ENCODE measurements around the gene PDZD7.

The PDZD7 gene

DNA sequence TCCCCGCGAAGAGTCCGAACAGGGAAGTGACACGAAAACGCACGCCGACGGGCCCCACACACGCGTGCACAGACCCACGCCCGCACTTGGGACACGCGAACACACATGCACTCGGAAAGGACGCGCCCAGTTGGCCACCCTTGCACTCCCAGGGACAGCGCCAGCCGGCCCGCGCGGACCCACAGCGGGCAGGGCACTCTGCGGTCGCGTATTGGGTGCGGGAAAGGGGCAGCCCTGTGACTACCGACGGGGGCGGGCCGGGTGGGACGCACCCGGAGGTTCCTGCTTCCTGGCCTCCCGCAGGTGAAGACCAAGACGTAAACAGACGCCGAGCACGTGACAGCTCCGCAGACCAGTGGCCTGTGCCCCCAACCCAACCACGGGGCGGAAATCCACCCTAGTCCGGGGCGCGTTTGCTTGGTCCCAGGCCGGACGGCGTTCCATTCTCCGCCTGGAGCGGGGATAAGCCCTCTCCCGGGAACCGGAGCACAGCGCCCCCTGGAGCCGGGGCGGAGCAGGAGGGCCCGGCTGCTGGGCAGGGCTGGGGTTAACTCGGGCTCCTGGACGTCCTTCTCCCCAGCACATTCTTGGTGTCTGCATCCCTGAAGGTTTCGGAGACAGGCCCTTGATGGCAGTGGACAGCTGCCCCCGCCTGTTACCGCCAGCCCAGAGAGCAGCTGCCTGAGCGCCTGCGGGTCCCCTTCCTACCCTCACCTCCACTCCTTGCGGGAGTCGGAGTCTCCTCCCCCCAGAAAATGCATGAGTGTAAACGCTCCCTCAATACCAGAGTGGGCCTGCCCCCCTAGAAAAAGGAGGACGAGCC, 33.4 kb downstream of the PDZD7 start:
- Histone ChIP-seq H3K36me3 (ENCODE audit: control insufficient read depth, insufficient read depth, low read length, severe bottlenecking) (peaks cover 17% of the 10 kb centered on the region), H3K4me1 (ENCODE audit: control insufficient read depth, insufficient read depth, low read length) (peaks cover 34% of the 10 kb centered on the region), H3K4me3 (ENCODE audit: low read length) (peak overlapping the region; percentile 75), H3K9ac (ENCODE audit: low read length) (peak overlapping the region; percentile 90), H3K27me3 (replicated peaks; ENCODE audit: control insufficient read depth, insufficient read depth, low read length) (no peaks in the 10 kb centered on the region), H3K9me3 (ENCODE audit: control insufficient read depth, low read length) (no peaks in the 10 kb centered on the region)
- DNase-seq (ENCODE audit: low read depth): peak; percentile 90

DNA sequence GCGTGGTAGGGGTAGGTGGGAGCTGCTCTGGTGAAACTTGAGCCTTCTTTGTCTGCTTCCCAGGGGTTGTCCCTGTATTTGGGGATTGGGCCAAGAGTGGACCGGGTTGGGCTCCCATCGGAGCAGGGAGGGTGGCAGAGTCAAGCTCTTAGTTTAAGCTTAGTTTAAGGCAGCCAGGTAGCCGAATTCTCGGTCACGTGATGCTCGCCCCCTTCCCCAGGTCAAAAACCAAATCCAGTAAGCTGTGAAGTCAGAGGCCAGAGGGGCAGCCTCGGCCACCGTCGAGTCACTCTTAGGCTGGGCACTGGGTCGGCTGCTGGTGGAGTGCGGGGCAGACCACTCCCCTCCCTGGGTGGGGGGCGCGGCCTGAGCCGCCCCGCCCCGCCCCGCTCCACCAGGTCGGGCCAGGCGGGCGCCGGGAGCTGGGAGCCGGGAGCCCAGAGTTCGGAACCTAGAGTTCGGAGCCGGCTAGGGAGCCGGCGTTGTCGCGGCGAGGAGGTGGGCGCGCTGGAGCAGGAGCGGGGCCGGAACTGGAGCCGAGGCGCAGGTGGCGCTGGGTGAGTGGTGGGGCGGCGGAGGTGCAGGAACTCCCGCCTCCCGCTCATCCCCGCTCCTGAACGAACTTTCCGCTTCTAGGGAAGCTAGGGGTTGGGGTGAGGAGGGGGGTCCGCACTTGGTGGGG, 34.1 kb downstream of the PDZD7 start:
- Histone ChIP-seq H3K4me1 (ENCODE audit: control insufficient read depth, insufficient read depth, low read length) (peaks cover 26% of the 10 kb centered on the region), H3K36me3 (ENCODE audit: control insufficient read depth, insufficient read depth, low read length, severe bottlenecking) (peaks cover 13% of the 10 kb centered on the region), H3K9ac (ENCODE audit: low read length) (peak overlapping the region; percentile 90), H3K4me3 (ENCODE audit: low read length) (peak overlapping the region; percentile 75), H3K27me3 (replicated peaks; ENCODE audit: control insufficient read depth, insufficient read depth, low read length) (no peaks in the 10 kb centered on the region), H3K9me3 (ENCODE audit: control insufficient read depth, low read length) (no peaks in the 10 kb centered on the region)
- DNase-seq (ENCODE audit: low read depth): peak; percentile 48

DNA sequence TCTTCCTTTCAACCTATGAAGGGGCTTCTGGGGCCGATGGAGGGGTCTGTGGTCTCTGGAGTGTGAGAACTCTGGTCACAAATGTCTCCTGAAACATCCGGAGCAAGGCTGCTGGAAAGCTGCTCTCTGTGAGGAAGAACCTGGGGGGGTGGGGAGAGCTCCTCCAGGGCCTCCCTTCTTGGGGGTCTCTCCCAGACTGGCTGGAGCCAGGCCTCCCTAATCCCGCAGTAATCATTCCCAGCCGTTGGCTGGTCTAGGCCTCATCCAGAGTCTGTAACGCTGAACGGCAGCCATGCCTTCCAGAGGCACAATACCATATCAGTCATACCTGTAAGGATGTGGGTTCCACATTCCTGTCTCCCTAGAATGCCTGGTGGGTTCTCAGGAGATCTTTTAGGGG, 35.7 kb downstream of the PDZD7 start:
- Histone ChIP-seq H3K9me3 (ENCODE audit: control insufficient read depth, low read length) (no peaks in the 10 kb centered on the region), H3K9ac (ENCODE audit: low read length) (no peak overlapping the region), H3K4me3 (ENCODE audit: low read length) (no peak overlapping the region), H3K36me3 (ENCODE audit: control insufficient read depth, insufficient read depth, low read length, severe bottlenecking) (peaks cover 27% of the 10 kb centered on the region), H3K27me3 (replicated peaks; ENCODE audit: control insufficient read depth, insufficient read depth, low read length) (no peaks in the 10 kb centered on the region), H3K4me1 (ENCODE audit: control insufficient read depth, insufficient read depth, low read length) (peaks cover 14% of the 10 kb centered on the region)
- DNase-seq (ENCODE audit: low read depth): no peak

DNA sequence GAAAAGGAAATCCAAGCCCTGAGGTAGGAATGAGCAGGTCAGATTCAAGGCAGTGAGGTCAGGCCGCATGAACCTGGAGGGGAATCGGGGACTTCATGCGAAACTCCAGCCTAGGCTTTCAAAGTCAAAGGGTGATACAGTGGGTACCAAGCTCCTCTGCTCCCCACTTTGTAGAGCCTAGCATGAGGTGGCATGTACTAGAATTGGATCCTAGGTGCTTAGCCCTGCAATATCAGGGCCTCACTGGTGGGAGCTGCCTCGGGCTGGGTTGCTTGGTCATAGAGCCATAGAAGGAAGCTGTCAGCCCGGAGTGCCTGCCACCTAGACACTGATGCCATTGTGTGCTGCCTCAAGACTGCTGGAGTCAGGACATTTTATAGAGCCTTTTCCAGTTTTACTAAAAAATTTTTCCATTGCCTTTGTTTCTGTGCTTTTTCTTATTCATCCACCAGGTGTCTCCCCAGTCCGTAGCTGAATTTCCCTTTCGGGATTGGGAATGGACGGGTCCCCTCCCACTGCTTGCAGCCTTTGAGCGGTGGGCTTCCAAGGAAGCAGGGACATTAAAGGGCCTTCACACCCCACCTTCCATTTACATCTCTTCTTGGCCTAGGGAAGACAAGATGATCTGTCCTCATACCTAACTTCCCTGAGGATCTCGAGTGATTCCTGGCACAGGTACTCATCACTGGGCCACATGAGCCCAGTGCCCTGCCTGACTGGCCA, 36.8 kb downstream of the PDZD7 start:
- peaks cover 34% of the 10 kb centered on the region for H3K36me3 ChIP-seq (ENCODE audit: control insufficient read depth, insufficient read depth, low read length, severe bottlenecking)
- H3K4me3 ChIP-seq (ENCODE audit: low read length): no peak overlapping the region
- DNase-seq (ENCODE audit: low read depth): peak; percentile 75
- no peak overlapping the region for H3K9ac ChIP-seq (ENCODE audit: low read length)
- peaks cover 17% of the 10 kb centered on the region for H3K4me1 ChIP-seq (ENCODE audit: control insufficient read depth, insufficient read depth, low read length)
- H3K9me3 ChIP-seq (ENCODE audit: control insufficient read depth, low read length): no peaks in the 10 kb centered on the region
- H3K27me3 ChIP-seq (replicated peaks; ENCODE audit: control insufficient read depth, insufficient read depth, low read length): no peaks in the 10 kb centered on the region

DNA sequence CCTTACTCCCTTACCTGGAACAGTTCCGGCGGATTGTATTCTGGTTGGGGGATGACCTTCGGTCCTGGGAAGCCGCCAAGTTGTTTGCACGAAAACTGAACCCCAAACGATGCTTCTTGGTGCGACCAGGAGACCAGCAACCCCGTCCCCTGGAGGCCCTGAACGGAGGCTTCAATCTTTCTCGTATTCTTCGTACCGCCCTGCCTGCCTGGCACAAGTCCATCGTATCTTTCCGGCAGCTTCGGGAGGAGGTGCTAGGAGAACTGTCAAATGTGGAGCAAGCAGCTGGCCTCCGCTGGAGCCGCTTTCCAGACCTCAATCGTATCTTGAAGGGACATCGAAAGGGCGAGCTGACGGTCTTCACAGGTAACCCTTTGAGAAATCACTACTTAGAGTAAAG, 41.8 kb downstream of the PDZD7 start:
- DNase-seq (ENCODE audit: low read depth): no peak
- Histone ChIP-seq H3K36me3 (ENCODE audit: control insufficient read depth, insufficient read depth, low read length, severe bottlenecking) (peaks cover 33% of the 10 kb centered on the region), H3K4me3 (ENCODE audit: low read length) (no peak overlapping the region), H3K9me3 (ENCODE audit: control insufficient read depth, low read length) (no peaks in the 10 kb centered on the region), H3K9ac (ENCODE audit: low read length) (no peak overlapping the region), H3K27me3 (replicated peaks; ENCODE audit: control insufficient read depth, insufficient read depth, low read length) (no peaks in the 10 kb centered on the region), H3K4me1 (ENCODE audit: control insufficient read depth, insufficient read depth, low read length) (peaks cover 28% of the 10 kb centered on the region)

DNA sequence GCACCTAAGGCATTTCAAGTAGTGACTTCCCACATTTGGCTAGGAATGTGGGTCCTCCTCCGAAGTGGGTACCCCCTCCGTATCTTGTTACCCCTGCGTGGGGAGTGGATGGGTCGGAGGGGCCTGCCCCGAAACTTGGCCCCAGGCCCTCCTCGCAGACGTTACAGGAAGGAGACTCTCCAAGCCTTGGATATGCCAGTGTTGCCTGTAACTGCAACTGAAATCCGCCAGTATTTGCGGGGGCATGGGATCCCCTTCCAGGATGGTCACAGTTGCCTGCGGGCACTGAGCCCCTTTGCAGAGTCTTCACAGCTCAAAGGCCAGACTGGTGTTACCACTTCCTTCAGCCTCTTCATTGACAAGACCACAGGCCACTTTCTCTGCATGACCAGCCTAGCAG, 42.8 kb downstream of the PDZD7 start:
- Histone ChIP-seq H3K4me3 (ENCODE audit: low read length) (peak overlapping the region; percentile 91), H3K27me3 (replicated peaks; ENCODE audit: control insufficient read depth, insufficient read depth, low read length) (no peaks in the 10 kb centered on the region), H3K36me3 (ENCODE audit: control insufficient read depth, insufficient read depth, low read length, severe bottlenecking) (peaks cover 24% of the 10 kb centered on the region), H3K9me3 (ENCODE audit: control insufficient read depth, low read length) (no peaks in the 10 kb centered on the region), H3K9ac (ENCODE audit: low read length) (peak overlapping the region; percentile 93), H3K4me1 (ENCODE audit: control insufficient read depth, insufficient read depth, low read length) (peaks cover 28% of the 10 kb centered on the region)
- no peak for DNase-seq (ENCODE audit: low read depth)

DNA sequence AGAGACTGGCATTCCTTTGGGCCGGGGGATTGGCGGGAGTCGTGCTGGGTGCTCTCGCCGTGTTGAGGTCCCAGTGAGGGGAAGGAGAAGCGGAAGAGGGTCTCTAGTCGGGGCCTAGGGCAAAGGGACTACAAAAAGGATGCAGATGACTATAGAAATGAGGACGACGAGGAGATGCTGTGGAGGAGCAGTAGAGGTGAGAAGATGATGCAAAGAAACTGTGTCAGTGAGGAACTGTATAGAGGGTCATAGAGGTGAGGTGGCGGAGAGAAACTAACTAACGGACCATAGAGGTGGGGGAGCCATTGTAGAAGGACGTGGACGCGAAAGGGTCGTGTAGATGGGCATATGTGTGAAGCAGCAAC, 43.3 kb downstream of the PDZD7 start:
- Histone ChIP-seq H3K9me3 (ENCODE audit: control insufficient read depth, low read length) (no peaks in the 10 kb centered on the region), H3K4me1 (ENCODE audit: control insufficient read depth, insufficient read depth, low read length) (peaks cover 28% of the 10 kb centered on the region), H3K4me3 (ENCODE audit: low read length) (peak overlapping the region; percentile 91), H3K27me3 (replicated peaks; ENCODE audit: control insufficient read depth, insufficient read depth, low read length) (no peaks in the 10 kb centered on the region), H3K9ac (ENCODE audit: low read length) (peak overlapping the region; percentile 93), H3K36me3 (ENCODE audit: control insufficient read depth, insufficient read depth, low read length, severe bottlenecking) (peaks cover 20% of the 10 kb centered on the region)
- DNase-seq (ENCODE audit: low read depth): no peak

DNA sequence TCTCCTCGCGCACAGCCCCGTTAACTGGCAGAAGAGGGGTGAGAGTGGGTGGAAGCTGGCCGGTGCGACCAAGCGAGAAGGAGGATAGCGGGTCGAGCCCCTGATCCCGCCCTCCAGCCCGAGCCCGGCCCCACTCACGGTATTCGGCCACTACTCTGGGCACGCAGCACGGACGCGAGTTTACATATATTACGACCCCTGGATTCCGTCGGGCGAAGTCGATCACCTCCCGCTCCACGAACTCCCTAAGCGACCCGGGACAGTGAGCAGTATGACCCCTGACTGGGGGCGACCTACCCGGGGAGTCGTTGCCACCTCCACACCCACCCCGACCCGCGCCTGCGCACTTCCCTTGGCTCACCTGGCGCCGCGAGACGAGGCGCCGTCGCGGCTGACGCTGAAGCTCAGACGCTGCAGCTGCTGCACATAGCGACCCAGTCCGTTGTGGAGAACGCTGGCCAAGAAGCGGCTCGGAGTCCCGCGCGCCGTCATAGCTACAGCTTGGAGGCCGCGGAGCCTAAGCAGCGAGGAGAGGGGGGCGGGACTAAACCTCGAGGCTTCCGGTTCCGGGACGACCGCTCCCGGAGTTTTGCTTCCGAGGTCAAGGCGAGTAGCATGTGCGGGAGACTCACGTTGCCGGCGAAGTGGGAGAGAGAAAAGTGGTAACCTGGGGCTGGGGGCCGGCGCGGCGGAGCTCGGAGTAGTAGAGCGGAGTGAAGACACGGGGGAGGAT, 43.8 kb downstream of the PDZD7 start, which contains the start of the genes MRPL43 and TWNK:
MRPL43 (minus strand) TSS at position 546 of the 733 bp plus-strand sequence; CDS start at position 492, 54 bp downstream.
TWNK (plus strand) TSS at position 592 of the 733 bp plus-strand sequence. CDS start 668 bp downstream, outside the sequence.
- Histone ChIP-seq H3K4me1 (ENCODE audit: control insufficient read depth, insufficient read depth, low read length) (peaks cover 28% of the 10 kb centered on the region), H3K9me3 (ENCODE audit: control insufficient read depth, low read length) (no peaks in the 10 kb centered on the region), H3K36me3 (ENCODE audit: control insufficient read depth, insufficient read depth, low read length, severe bottlenecking) (peaks cover 20% of the 10 kb centered on the region), H3K9ac (ENCODE audit: low read length) (peak within 1 kb of the TSS; percentile 93), H3K27me3 (replicated peaks; ENCODE audit: control insufficient read depth, insufficient read depth, low read length) (no peaks in the 10 kb centered on the region), H3K4me3 (ENCODE audit: low read length) (peak within 1 kb of the TSS; percentile 91)
- DNase-seq (ENCODE audit: low read depth): peak; percentile 94

DNA sequence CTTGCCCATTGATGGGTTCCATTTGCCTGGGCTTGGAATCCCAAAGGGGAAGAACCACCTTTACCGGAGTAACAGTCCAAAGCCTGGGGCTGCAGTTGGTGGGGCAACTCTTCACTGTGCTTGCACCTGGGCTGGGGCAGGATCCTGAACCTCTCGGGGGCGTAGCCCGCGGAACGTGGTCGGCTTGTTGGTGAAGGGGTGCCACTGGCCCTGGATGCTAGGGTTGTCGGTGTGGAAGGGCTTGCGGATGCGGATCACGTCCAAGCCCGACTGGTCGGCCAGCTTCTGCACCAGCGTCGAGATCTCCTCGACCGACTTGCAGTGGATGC, 44.3 kb downstream of the PDZD7 start:
- Histone ChIP-seq H3K4me3 (ENCODE audit: low read length) (peak overlapping the region; percentile 91), H3K9me3 (ENCODE audit: control insufficient read depth, low read length) (no peaks in the 10 kb centered on the region), H3K4me1 (ENCODE audit: control insufficient read depth, insufficient read depth, low read length) (peaks cover 28% of the 10 kb centered on the region), H3K9ac (ENCODE audit: low read length) (peak overlapping the region; percentile 93), H3K27me3 (replicated peaks; ENCODE audit: control insufficient read depth, insufficient read depth, low read length) (no peaks in the 10 kb centered on the region), H3K36me3 (ENCODE audit: control insufficient read depth, insufficient read depth, low read length, severe bottlenecking) (peaks cover 20% of the 10 kb centered on the region)
- no peak for DNase-seq (ENCODE audit: low read depth)

DNA sequence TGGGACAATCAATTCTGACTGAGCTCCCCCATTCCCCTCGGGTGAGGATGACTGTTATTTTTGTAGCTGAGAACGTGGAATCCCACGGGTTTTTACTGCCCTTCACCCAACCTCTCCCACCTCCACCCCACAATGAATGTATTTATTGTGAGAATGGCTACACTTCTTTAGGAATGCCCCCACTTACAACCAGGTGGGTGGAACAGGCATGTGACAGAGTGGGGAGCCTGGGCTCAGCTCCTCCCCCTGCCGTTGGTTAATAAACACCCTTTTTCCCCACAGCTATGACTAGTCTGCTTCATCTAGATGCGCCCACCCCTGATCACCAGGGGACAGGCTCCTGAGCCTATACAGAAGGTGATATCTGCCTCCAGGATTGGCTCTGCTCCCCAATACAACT, 45.6 kb downstream of the PDZD7 start:
- no peak overlapping the region for H3K4me3 ChIP-seq (ENCODE audit: low read length)
- no peaks in the 10 kb centered on the region for H3K27me3 ChIP-seq (replicated peaks; ENCODE audit: control insufficient read depth, insufficient read depth, low read length)
- peaks cover 28% of the 10 kb centered on the region for H3K4me1 ChIP-seq (ENCODE audit: control insufficient read depth, insufficient read depth, low read length)
- H3K9ac ChIP-seq (ENCODE audit: low read length): no peak overlapping the region
- DNase-seq (ENCODE audit: low read depth): no peak
- no peaks in the 10 kb centered on the region for H3K9me3 ChIP-seq (ENCODE audit: control insufficient read depth, low read length)
- H3K36me3 ChIP-seq (ENCODE audit: control insufficient read depth, insufficient read depth, low read length, severe bottlenecking): peaks cover 15% of the 10 kb centered on the region

Data from adipocyte (in vitro differentiated cells).